K562 (cell line): Measurements from ENCODE around the gene ZFHX2. TPM values are rescaled to one million over a fixed set of nuclear protein-coding genes. Genes with fewer than 3 reads are reported as not detected.

ENCODE experiments used
- ATAC-seq: fragments of 200-7000 bp; cut with Tn5 transposase; 3 replicates; pipeline ENCODE4 v1.9.1; 2020; ENCODE audit warnings: moderate library complexity
- BruUV-seq: library from RNA; stranded (reverse); fragments of 400-500 nt; replicated peaks from 2 replicates; lab custom pipeline; 2021; lab: Mats Ljungman, UMichigan
- CTCF ChIA-PET: fragments of 300-600 bp; formaldehyde crosslinking; extraction: SDS; loops from one replicate; lab custom pipeline; 2021; ENCODE audit warnings: low intra/inter-chr PET ratio; lab: Yijun Ruan, JAX
- POLR2A ChIA-PET: fragments of 300-600, 350-650 bp; sonication (Branson Sonifier 250); formaldehyde crosslinking; extraction: SDS; loops from one replicate; lab custom pipeline; 2021; ENCODE audit warnings: antibody characterized with exemption, inconsistent platforms; lab: Yijun Ruan, JAX
- DNase-seq, 4 experiments: peaks; one replicate each; pipeline versions ENCODE4 v3.0.0 to v3.0.0-alpha.2; 2011 to 2018; ENCODE audit warnings: low spot score in 3 of 4, mixed read lengths in 3 of 4; ENCODE audit errors: extremely low read depth in 1 of 4
- FAIRE-seq: peaks from 2 replicates; lab custom pipeline; 2011; peaks lifted over from hg19 to GRCh38; lab: Jason Lieb, UNC
- H2AFZ ChIP-seq: 2 replicates; pipeline ENCODE4 v1.6.0; 2011; ENCODE audit warnings: low read depth, low read length, control low read depth, inconsistent platforms
- H3K27ac ChIP-seq: fragments of 200-600 bp; 3 replicates; pipeline ENCODE4 v1.8.0; 2011; ENCODE audit warnings: low read depth, mild to moderate bottlenecking, control low read depth, inconsistent platforms, low read length, moderate library complexity, mixed read lengths; ENCODE audit errors: extremely low read depth
- H3K27me3 ChIP-seq, 2 experiments: fragments of 300-600 bp in 1 of 2; 2 replicates in 1 of 2; 3 replicates in 1 of 2; pipeline versions ENCODE4 v1.6.0 to v1.8.0; 2011; ENCODE audit warnings: inconsistent platforms in 2 of 2, low read length in 2 of 2, mild to moderate bottlenecking in 1 of 2, mixed read lengths in 1 of 2, moderate library complexity in 1 of 2; ENCODE audit not compliant: control insufficient read depth in 2 of 2, insufficient read depth in 2 of 2
- H3K36me3 ChIP-seq: fragments of 300-600 bp; 3 replicates; pipeline ENCODE4 v1.8.0; 2011; ENCODE audit warnings: mild to moderate bottlenecking, low read length, inconsistent platforms; ENCODE audit not compliant: control insufficient read depth, insufficient read depth
- H3K4me1 ChIP-seq, 2 experiments: fragments of 200-600 bp in 1 of 2; replicated peaks in 1 of 2; 2 replicates in 1 of 2; 3 replicates in 1 of 2; pipeline versions ENCODE4 v1.5.1 to v1.8.0; 2011; ENCODE audit warnings: inconsistent platforms in 2 of 2, low read length in 2 of 2, mild to moderate bottlenecking in 1 of 2, mixed read lengths in 1 of 2, moderate library complexity in 1 of 2; ENCODE audit not compliant: control insufficient read depth in 2 of 2, insufficient read depth in 2 of 2
- H3K4me2 ChIP-seq: 2 replicates; pipeline ENCODE4 v1.6.1; 2011; ENCODE audit warnings: low read length, control low read depth, inconsistent platforms, mixed read lengths; ENCODE audit not compliant: insufficient read depth
- H3K4me3 ChIP-seq: fragments of 200-600 bp; sonication (generic), shearing (Covaris generic); 2 replicates; pipeline ENCODE4 v1.5.1; 2016; ENCODE audit warnings: control low read depth, inconsistent platforms
- H3K79me2 ChIP-seq: fragments of 200-600 bp; 3 replicates; pipeline ENCODE4 v1.8.0; 2011; ENCODE audit warnings: low read length, inconsistent platforms; ENCODE audit not compliant: control insufficient read depth, insufficient read depth
- H3K9ac ChIP-seq, 2 experiments: 2 replicates each; pipeline versions ENCODE4 v1.6.0 to v1.6.1; 2011; ENCODE audit warnings: low read depth in 2 of 2, low read length in 2 of 2, control low read depth in 1 of 2, inconsistent platforms in 1 of 2, mild to moderate bottlenecking in 1 of 2, mixed read lengths in 1 of 2; ENCODE audit not compliant: insufficient read depth in 1 of 2
- H3K9me1 ChIP-seq: one replicate; pipeline ENCODE4 v1.6.0; 2011; ENCODE audit warnings: inconsistent platforms, mild to moderate bottlenecking, low read length, moderate library complexity; ENCODE audit not compliant: control insufficient read depth, insufficient read depth
- H3K9me3 ChIP-seq: replicated peaks from 2 replicates; pipeline ENCODE4 v1.5.1; 2011; ENCODE audit warnings: low read depth, low read length, inconsistent platforms; ENCODE audit not compliant: control insufficient read depth, insufficient read depth
- H4K20me1 ChIP-seq: replicated peaks from 2 replicates; pipeline ENCODE4 v1.6.1; 2011; ENCODE audit warnings: low read length, inconsistent platforms, mixed read lengths; ENCODE audit not compliant: control insufficient read depth, insufficient read depth
- GABPA ChIP-seq: fragments of 200-800 bp; sonication (Bioruptor generic); conservative IDR thresholded peaks from 2 replicates; pipeline ENCODE4 v1.6.1; 2016; ENCODE audit warnings: low read depth, missing genetic modification characterization, missing compliant biosample characterization
- SMARCA4 ChIP-seq: fragments of 450-650 bp; IDR thresholded peaks from 2 replicates; pipeline ENCODE4 v1.6.1; 2016
- ZNF586 ChIP-seq: fragments of 450-650 bp; formaldehyde crosslinking; conservative IDR thresholded peaks from 2 replicates; pipeline ENCODE4 v1.4.0; 2020; ENCODE audit warnings: mild to moderate bottlenecking, moderate library complexity
- WGBS: fragments of 100-300 bp; shearing (Covaris generic); methylation state at CpG from one replicate; pipeline ENCODE4 v1.1.6; 2016; ENCODE audit warnings: low coverage, mixed read lengths; ENCODE audit not compliant: insufficient coverage; ENCODE audit errors: missing lambda C conversion rate; 5-methylcytosine and 5-hydroxymethylcytosine counted together
- in situ Hi-C: fragments of 300-500 bp; cut with MboI; formaldehyde crosslinking; loops from 4 replicates; pipeline ENCODE4 v1.15.0; 2018; ENCODE audit warnings: inconsistent platforms, mixed read lengths
- intact Hi-C: fragments of 100-400 bp; cut with micrococcal nuclease; formaldehyde crosslinking; loops from 2 replicates; pipeline ENCODE4 v1.14.2; 2022
- polyA plus RNA-seq, 8 experiments: library from polyadenylated mRNA; depleted of rRNA in 4 of 8; stranded (reverse) in 5 of 8; unstranded in 3 of 8; fragments of >200 nt; fragmentation: Nextera tagmentation in 2 of 8; fragmentation: Illumina TruSeq in 1 of 8; extraction: Ambion mirVana in 2 of 8; extraction: Trizol in 1 of 8; gene quantifications; 2 replicates each; pipeline versions ENCODE4 v1.2.1 to v1.2.3, GENCODE V29; 2011 to 2014; ENCODE audit warnings: inconsistent platforms in 1 of 8, missing spikeins in 1 of 8
- total RNA-seq, 7 experiments: library from RNA; depleted of rRNA in 6 of 7; stranded (reverse); fragments of >200 nt in 6 of 7; fragmentation: Illumina TruSeq in 2 of 7; extraction: Trizol in 2 of 7; gene quantifications; 2 replicates each; pipeline versions ENCODE4 v1.2.1 to v1.2.3, GENCODE V29; 2011 to 2021; ENCODE audit warnings: low replicate concordance in 1 of 7
- TF ChIP-seq, protein P1 (sequence below), 2 experiments: fragments of 450-650 bp in 1 of 2; sonication (generic) in 1 of 2; formaldehyde crosslinking in 1 of 2; IDR thresholded peaks; 2 replicates each; pipeline versions ENCODE4 v1.7.1 to v1.9.0; 2016 to 2022; ENCODE audit warnings: inconsistent platforms in 1 of 2, mild to moderate bottlenecking in 1 of 2, missing genetic modification reagents in 1 of 2
- TF ChIP-seq, protein P2 (sequence below): IDR thresholded peaks from 2 replicates; pipeline ENCODE4 v1.6.1; 2011; ENCODE audit warnings: borderline replicate concordance, low read depth, mild to moderate bottlenecking, moderate library complexity, low read length; ENCODE audit not compliant: insufficient read depth, poor library complexity, severe bottlenecking
- TF ChIP-seq, protein P3 (sequence below): fragments of 250-450 bp; sonication (Bioruptor Pico); IDR thresholded peaks from 2 replicates; pipeline ENCODE4 v1.5.0; 2021; ENCODE audit warnings: mild to moderate bottlenecking, borderline replicate concordance

Gene ZFHX2
- total and polyA plus RNA-seq, 9 of the 15 experiments (the other 6 are each of a cell fraction or from before 2014, with no cell fraction given), result 0.06 to 0.11 (median 0.11) TPM; not detected in 4

DNA sequence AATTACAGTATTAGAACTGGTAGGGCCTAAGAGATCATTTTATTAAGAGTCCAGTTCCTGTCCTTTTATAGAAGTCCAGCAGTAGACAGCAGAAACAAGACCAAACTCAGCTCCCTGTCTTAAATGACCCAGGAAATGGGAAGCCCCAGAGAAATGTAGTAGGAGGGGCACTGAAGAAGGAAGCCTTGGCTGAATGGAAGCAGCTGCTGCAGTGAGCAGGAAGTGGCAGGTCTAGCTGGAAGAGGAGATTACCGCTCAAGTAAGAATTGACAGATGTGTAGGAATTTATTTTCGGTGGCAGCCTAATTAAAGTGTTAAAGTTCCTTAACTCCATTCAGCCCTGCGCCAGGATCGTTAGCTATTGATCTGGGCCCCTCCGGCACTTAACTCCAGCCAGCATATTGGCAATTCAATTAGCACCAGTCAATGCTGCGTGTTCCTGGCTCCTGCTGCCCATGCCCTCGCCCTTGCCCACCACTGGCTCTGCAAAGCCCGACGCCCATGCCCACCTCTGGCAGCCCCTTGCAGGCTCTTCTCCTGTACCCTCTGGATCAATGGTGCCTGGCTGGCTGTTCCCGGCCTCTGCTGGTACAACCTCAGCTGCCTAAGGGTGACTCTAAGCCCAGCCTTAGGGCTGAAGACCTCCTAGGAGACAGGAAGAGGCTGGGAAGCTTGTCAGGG, 21.1 kb downstream of the ZFHX2 start:
- no TSS peak for BruUV-seq
- Histone ChIP-seq H3K4me3 (no peak overlapping the region), H3K27me3 (peaks cover 0 to 36% of the 10 kb centered on the region in 2 experiments; a peak in 3 of 5 replicates), H3K9ac (no peak overlapping the region), H3K9me3 (no peaks in the 10 kb centered on the region), H3K79me2 (no peaks in the 10 kb centered on the region), H4K20me1 (no peaks in the 10 kb centered on the region; the same call in 1 of the 2 replicates), H3K4me1 (peaks cover 0 to 5% of the 10 kb centered on the region in 2 experiments; a peak in 2 of 5 replicates), H3K27ac (no peak overlapping the region), H2AFZ (no peak overlapping the region), H3K36me3 (no peaks in the 10 kb centered on the region), H3K4me2 (no peak overlapping the region), H3K9me1 (no peaks in the 10 kb centered on the region)
- ATAC-seq, result no peak
- DNase-seq, result no peak
- intact Hi-C loops, result no loop called here
- FAIRE-seq, result no peak
- CTCF ChIA-PET, result no interaction called here
- POLR2A ChIA-PET, result interaction anchor here (1.4 kb wide), 1 partner anchor 23 kb away, joined by 3 read pairs; no protein-coding TSS in a partner anchor
- in situ Hi-C loops, result no loop called here
- 24% methylated on average over 10 of the region's 10 CpGs for WGBS
- TF ChIP-seq, protein P1, sequence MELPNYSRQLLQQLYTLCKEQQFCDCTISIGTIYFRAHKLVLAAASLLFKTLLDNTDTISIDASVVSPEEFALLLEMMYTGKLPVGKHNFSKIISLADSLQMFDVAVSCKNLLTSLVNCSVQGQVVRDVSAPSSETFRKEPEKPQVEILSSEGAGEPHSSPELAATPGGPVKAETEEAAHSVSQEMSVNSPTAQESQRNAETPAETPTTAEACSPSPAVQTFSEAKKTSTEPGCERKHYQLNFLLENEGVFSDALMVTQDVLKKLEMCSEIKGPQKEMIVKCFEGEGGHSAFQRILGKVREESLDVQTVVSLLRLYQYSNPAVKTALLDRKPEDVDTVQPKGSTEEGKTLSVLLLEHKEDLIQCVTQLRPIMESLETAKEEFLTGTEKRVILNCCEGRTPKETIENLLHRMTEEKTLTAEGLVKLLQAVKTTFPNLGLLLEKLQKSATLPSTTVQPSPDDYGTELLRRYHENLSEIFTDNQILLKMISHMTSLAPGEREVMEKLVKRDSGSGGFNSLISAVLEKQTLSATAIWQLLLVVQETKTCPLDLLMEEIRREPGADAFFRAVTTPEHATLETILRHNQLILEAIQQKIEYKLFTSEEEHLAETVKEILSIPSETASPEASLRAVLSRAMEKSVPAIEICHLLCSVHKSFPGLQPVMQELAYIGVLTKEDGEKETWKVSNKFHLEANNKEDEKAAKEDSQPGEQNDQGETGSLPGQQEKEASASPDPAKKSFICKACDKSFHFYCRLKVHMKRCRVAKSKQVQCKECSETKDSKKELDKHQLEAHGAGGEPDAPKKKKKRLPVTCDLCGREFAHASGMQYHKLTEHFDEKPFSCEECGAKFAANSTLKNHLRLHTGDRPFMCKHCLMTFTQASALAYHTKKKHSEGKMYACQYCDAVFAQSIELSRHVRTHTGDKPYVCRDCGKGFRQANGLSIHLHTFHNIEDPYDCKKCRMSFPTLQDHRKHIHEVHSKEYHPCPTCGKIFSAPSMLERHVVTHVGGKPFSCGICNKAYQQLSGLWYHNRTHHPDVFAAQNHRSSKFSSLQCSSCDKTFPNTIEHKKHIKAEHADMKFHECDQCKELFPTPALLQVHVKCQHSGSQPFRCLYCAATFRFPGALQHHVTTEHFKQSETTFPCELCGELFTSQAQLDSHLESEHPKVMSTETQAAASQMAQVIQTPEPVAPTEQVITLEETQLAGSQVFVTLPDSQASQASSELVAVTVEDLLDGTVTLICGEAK (IDR thresholded peaks at IDR 0.05), result no peak
- TF ChIP-seq, protein P1 (CRISPR knock-in tag; IDR thresholded peaks at IDR 0.05), result no peak
- TF ChIP-seq, protein P2, sequence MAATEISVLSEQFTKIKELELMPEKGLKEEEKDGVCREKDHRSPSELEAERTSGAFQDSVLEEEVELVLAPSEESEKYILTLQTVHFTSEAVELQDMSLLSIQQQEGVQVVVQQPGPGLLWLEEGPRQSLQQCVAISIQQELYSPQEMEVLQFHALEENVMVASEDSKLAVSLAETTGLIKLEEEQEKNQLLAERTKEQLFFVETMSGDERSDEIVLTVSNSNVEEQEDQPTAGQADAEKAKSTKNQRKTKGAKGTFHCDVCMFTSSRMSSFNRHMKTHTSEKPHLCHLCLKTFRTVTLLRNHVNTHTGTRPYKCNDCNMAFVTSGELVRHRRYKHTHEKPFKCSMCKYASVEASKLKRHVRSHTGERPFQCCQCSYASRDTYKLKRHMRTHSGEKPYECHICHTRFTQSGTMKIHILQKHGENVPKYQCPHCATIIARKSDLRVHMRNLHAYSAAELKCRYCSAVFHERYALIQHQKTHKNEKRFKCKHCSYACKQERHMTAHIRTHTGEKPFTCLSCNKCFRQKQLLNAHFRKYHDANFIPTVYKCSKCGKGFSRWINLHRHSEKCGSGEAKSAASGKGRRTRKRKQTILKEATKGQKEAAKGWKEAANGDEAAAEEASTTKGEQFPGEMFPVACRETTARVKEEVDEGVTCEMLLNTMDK, result no peak
- TF ChIP-seq ZNF586 (CRISPR knock-in tag) (no peak), GABPA (no peak), SMARCA4 (no peak)
- TF ChIP-seq, protein P3, sequence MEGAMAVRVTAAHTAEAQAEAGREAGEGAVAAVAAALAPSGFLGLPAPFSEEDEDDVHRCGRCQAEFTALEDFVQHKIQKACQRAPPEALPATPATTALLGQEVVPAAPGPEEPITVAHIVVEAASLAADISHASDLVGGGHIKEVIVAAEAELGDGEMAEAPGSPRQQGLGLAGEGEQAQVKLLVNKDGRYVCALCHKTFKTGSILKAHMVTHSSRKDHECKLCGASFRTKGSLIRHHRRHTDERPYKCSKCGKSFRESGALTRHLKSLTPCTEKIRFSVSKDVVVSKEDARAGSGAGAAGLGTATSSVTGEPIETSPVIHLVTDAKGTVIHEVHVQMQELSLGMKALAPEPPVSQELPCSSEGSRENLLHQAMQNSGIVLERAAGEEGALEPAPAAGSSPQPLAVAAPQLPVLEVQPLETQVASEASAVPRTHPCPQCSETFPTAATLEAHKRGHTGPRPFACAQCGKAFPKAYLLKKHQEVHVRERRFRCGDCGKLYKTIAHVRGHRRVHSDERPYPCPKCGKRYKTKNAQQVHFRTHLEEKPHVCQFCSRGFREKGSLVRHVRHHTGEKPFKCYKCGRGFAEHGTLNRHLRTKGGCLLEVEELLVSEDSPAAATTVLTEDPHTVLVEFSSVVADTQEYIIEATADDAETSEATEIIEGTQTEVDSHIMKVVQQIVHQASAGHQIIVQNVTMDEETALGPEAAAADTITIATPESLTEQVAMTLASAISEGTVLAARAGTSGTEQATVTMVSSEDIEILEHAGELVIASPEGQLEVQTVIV (CRISPR knock-in tag), result no peak
